ENCODE data around the gene UGT1A9. TPM values are rescaled to one million over a fixed set of nuclear protein-coding genes. Genes with fewer than 3 reads are reported as not detected.

The UGT1A9 gene
- total RNA-seq, 1 donor = not detected

DNA sequence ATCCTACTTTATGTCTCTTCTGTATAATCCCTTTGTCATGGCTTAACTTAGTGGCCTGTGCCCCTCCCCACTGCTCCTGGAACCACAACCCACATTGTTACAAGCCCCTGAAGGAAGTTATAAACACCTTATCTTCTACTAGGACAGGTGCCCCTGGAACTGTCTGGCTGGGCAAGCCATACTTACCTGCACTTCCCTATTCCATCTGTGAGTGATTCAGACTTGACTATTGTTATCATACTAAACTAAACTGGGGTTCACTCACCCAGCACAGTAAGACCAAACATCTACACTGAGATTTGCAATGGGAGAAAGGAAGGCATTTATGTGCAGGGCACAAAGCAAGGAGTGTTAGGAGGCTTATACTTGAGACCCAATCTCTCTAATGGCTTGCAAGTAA lies 17.3 kb downstream of the UGT1A9 start:
- no peak overlapping the region for H3K4me3 ChIP-seq (ENCODE audit: low read depth, low read length)
- TF ChIP-seq, protein P1, sequence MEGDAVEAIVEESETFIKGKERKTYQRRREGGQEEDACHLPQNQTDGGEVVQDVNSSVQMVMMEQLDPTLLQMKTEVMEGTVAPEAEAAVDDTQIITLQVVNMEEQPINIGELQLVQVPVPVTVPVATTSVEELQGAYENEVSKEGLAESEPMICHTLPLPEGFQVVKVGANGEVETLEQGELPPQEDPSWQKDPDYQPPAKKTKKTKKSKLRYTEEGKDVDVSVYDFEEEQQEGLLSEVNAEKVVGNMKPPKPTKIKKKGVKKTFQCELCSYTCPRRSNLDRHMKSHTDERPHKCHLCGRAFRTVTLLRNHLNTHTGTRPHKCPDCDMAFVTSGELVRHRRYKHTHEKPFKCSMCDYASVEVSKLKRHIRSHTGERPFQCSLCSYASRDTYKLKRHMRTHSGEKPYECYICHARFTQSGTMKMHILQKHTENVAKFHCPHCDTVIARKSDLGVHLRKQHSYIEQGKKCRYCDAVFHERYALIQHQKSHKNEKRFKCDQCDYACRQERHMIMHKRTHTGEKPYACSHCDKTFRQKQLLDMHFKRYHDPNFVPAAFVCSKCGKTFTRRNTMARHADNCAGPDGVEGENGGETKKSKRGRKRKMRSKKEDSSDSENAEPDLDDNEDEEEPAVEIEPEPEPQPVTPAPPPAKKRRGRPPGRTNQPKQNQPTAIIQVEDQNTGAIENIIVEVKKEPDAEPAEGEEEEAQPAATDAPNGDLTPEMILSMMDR (IDR thresholded peaks at IDR 0.05; ENCODE audit: insufficient read depth, low read depth, low read length) = no peak
- DNase-seq (ENCODE audit: low read depth) = no peak

DNA sequence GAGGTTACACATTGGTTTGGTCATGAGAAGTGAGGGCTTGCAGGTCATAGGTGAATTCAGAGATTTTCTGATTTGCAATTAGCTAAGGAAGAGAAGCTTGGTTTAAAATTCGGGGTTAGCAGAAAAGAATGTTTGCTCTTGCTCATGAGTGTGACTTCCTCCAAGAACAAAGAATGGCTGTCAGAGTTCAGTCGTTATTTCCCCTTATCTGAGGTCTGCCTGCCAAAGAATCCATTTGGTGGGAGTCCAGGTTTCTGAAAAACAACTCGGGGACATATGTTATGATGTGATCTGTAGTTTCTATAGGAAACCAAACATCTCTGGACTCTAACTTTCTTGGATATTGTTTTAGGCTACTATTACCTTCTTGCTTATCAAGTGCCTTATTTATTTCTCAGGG lies 17.8 kb downstream of the UGT1A9 start:
- no peak for DNase-seq (ENCODE audit: low read depth)
- TF ChIP-seq, protein P1 (IDR thresholded peaks at IDR 0.05; ENCODE audit: insufficient read depth, low read depth, low read length) = no peak
- no peak overlapping the region for H3K4me3 ChIP-seq (ENCODE audit: low read depth, low read length)

DNA sequence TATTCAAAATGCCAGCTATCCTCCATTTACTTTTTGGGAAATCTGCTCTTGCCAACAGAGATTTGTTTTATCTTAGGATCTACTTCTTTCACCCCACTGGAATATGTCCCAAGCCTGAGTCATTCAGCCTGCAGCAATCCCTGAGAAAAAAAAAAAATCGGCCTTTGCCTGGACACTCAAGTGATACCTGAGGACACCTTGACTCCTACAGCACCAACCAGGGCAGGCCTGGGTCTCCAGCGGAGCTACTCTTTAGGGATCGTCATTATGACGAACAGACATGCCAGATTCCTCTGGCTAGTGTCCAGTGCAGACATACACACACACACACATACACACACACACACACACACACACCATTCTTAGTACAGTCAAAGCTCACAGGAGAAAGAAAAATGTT lies 18.7 kb downstream of the UGT1A9 start:
- TF ChIP-seq, protein P1 (IDR thresholded peaks at IDR 0.05; ENCODE audit: insufficient read depth, low read depth, low read length) = no peak
- no peak overlapping the region for H3K4me3 ChIP-seq (ENCODE audit: low read depth, low read length)
- DNase-seq (ENCODE audit: low read depth) = no peak

DNA sequence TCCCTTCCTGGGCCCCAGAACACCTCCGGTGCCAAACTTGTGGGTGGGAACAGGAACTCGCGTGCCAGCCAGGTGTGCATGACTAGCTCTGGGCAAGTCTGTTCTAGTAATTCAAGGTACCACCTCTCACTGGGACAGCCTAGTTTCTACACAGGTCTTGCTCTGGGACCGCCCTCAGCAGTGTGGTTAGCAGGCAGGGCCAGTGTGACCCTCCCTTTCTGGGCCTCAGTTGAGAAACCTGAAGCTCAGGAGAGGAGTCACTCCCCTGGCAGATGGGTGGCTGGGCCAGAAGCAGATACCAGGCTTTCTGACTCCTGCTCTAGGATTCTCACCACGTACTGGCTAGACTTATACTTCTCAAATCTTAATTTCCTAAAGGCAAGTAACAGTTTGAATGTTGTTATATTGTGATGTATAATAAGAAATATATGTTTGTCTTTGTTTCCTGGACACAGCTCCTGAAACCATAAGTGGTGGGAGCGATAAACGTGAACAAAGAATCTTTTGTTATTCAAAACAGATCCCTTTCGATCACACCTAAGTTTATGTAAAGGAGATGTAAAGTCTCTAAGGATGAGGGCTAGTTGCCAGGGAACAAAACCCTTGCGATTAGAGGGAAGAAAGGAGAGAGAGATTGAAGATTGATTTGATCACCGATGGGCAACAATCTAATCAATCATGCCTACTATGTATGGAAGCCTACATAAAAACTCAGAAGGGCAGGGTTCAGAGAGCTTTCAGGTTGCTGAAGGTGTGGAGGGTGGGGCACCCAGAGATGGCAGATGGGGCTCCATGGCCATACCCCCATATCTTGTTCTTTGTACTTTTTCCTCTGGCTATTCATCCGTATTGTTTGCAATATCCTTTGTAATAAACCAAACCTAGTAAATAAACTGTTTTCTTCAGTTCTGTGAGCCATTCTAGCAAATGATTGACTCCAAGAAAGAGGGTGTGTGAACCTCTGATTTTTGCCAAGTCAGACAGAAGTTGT lies 20.0 kb downstream of the UGT1A9 start:
- no peak overlapping the region for H3K4me3 ChIP-seq (ENCODE audit: low read depth, low read length)
- TF ChIP-seq, protein P1 (IDR thresholded peaks at IDR 0.05; ENCODE audit: insufficient read depth, low read depth, low read length) = no peak
- DNase-seq (ENCODE audit: low read depth) = no peak

DNA sequence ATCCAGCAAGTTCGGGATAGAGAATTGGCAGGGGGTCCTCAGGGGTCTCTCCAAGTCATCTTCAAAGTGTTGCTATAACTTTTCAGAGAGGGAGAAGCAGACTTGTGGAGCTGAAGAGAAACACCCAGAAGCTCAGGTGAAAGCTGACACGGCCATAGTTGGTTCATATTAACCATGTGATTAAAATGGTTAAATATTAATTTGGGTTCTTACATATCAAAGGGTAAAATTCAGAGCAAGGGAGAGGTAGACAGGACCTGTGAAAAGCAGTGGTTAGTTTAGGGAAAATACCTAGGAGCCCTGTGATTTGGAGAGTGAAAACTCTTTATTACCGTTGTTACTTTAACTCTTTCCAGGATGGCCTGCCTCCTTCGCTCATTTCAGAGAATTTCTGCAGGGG lies 20.9 kb downstream of the UGT1A9 start, which contains the start of gene UGT1A6:
UGT1A6 (plus strand) TSS at position 243 of the 400 bp plus-strand sequence; CDS start at position 358, 115 bp downstream.
- H3K4me3 ChIP-seq (ENCODE audit: low read depth, low read length) = no peak within 1 kb of the TSS
- TF ChIP-seq, protein P1 (IDR thresholded peaks at IDR 0.05; ENCODE audit: insufficient read depth, low read depth, low read length) = no peak

DNA sequence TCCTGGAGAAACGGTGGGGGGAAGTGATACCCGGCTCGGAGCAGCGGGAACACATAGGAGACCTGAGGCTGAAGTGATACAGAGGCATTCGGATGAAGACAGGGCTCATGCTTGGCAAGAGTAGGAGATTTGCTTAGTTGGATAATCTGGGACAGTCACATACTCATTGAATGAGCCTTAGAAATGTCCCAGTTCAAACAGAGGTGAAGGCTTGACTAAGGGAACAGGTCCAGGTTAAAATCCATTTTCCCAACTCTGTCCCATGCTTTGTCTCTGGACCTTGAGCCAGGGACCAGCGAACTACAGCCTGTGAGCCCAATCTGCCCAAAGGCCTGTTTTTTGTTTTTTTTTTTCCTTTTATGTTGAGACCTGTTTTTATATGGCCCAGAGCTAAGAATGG lies 22.3 kb downstream of the UGT1A9 start:
- no peak overlapping the region for H3K4me3 ChIP-seq (ENCODE audit: low read depth, low read length)
- TF ChIP-seq, protein P1 (IDR thresholded peaks at IDR 0.05; ENCODE audit: insufficient read depth, low read depth, low read length) = no peak
- DNase-seq (ENCODE audit: low read depth) = no peak

More for the DNA sequence above, 20.9 kb downstream of the UGT1A9 start, which contains the start of gene UGT1A6:
- DNase-seq (ENCODE audit: low read depth) = no peak
